Effector memory CD4-positive, alpha-beta T cell (primary cell): ENCODE data around the gene TEFM.

Source experiments
- DNase-seq, 3 donors: peaks; one replicate each; pipeline ENCODE4 v3.0.0-alpha.2; 2020
- H3K27ac ChIP-seq: 2 replicates; pipeline ENCODE4 v1.7.0; 2013; ENCODE audit warnings: mild to moderate bottlenecking, low read length, moderate library complexity; ENCODE audit not compliant: insufficient read depth, poor library complexity, severe bottlenecking
- H3K27me3 ChIP-seq: replicated peaks from 2 replicates; pipeline ENCODE4 v1.7.0; 2013; ENCODE audit warnings: mild to moderate bottlenecking, low read length; ENCODE audit not compliant: insufficient read depth, control insufficient read depth, poor library complexity, severe bottlenecking
- H3K36me3 ChIP-seq: 2 replicates; pipeline ENCODE4 v1.7.0; 2013; ENCODE audit warnings: mild to moderate bottlenecking, low read length, moderate library complexity; ENCODE audit not compliant: control insufficient read depth, insufficient read depth
- H3K4me1 ChIP-seq: 2 replicates; pipeline ENCODE4 v1.7.0; 2013; ENCODE audit warnings: low read length, mild to moderate bottlenecking; ENCODE audit not compliant: control insufficient read depth, insufficient read depth, poor library complexity, severe bottlenecking
- H3K4me3 ChIP-seq: 2 replicates; pipeline ENCODE4 v1.7.0; 2013; ENCODE audit warnings: low read length, low read depth, mild to moderate bottlenecking; ENCODE audit not compliant: insufficient read depth, poor library complexity, severe bottlenecking
- H3K9me3 ChIP-seq: 2 replicates; pipeline ENCODE4 v1.7.0; 2013; ENCODE audit warnings: mild to moderate bottlenecking, low read length, moderate library complexity; ENCODE audit not compliant: control insufficient read depth
- total RNA-seq, 3 donors: gene quantifications; one replicate each; lab custom pipeline; 2026; lab: John Stamatoyannopoulos, UW

Gene TEFM, protein sequence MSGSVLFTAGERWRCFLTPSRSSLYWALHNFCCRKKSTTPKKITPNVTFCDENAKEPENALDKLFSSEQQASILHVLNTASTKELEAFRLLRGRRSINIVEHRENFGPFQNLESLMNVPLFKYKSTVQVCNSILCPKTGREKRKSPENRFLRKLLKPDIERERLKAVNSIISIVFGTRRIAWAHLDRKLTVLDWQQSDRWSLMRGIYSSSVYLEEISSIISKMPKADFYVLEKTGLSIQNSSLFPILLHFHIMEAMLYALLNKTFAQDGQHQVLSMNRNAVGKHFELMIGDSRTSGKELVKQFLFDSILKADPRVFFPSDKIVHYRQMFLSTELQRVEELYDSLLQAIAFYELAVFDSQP
- total RNA-seq, result 3.5 to 4.8 (median 4.0) reads per million in 3 donors

DNA sequence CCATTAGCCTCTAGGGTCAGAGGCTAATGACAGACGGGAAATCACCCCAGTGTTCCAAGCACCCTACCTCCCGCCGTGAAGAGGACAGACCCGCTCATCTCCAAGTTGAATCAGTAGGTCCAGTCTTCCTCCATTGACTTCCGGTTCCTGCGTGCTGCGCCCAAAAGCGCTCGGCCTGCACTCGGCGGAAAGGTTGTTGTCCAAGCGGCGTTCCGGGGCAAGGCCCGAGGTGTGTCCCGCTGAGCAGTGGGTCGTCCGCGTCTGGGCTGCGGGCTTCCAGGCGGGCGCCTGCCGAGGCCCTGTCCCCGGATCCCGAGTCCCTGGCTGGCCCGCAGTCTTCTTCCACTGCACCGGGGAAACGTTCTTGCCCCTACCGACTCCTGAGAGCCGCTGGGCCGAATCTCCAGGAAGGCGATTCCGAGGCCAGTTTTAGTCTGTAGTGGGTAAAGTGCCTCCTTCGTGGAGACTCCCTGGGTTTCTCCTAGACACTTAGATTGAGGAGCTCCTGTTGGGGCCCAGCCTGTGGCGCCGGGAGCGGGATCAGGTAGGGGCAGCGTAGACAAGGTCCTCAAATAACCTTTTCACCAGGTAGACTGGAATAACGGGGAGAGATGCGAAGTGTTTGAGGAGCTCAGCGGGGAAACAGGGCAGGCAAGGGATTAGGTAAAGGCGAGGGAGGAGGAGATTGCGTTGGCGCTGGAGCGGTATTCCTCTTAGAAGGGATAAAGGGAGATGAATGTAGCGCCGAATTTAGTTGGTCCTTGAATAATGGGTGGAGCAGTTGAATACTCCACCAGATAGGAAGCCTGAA is at the start of gene TEFM:
Gene TEFM, minus strand, starts transcription at position 138 of the 811 bp plus-strand sequence. Its CDS starts 40 bp downstream, at position 98.
- peaks cover 9% of the 10 kb centered on the region for H3K36me3 ChIP-seq
- peaks cover 9% of the 10 kb centered on the region for H3K4me1 ChIP-seq
- peak; percentile 65 to 79 (median 74) for DNase-seq
- peak within 1 kb of the TSS; percentile 78 for H3K27ac ChIP-seq
- H3K9me3 ChIP-seq, result no peaks in the 10 kb centered on the region
- peak within 1 kb of the TSS; percentile 93 for H3K4me3 ChIP-seq
- H3K27me3 ChIP-seq, result no peaks in the 10 kb centered on the region

DNA sequence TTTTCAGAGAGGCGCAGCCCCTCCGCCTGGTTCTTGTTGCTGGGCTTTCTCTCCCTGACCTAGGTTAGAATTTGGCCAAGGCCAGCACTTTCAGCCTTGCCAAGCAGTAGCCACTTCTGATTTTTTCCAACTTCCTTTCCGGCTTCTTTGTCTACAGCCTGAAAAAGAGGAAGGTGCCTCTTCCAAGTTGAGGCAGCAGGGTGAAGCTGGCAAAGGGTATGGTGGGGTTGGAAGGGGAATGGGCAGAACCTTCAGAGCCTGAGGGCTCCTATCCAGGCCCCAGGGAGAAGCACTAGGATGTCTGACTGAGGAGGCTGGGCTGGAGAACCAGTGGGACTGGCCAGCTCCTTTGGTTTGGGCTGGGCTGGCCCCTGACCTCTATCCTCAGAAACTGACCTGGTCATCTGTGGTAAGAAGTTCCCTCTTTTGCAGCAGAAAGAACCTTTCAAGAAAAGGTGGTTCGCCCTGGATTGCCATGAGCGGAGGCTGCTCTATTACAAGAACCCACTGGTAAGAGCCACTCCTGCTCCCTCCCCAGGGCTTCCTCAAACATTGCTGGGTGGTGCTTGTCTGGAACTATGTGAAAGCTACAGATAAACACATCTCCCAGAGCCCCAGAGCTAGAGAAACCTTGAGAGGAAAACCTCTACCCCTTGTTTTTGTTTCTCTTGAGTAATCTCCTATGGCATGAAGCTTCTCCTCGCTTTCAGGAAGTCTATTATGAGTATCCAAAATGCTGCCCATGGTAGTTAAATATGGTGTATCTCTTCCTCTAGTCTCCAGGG is 48.2 kb upstream of the TEFM start:
- no peaks in the 10 kb centered on the region for H3K27me3 ChIP-seq
- H3K9me3 ChIP-seq, result no peaks in the 10 kb centered on the region
- H3K4me3 ChIP-seq, result no peak overlapping the region
- no peaks in the 10 kb centered on the region for H3K36me3 ChIP-seq
- no peak overlapping the region for H3K27ac ChIP-seq
- H3K4me1 ChIP-seq, result no peaks in the 10 kb centered on the region
- DNase-seq, result no peak

DNA sequence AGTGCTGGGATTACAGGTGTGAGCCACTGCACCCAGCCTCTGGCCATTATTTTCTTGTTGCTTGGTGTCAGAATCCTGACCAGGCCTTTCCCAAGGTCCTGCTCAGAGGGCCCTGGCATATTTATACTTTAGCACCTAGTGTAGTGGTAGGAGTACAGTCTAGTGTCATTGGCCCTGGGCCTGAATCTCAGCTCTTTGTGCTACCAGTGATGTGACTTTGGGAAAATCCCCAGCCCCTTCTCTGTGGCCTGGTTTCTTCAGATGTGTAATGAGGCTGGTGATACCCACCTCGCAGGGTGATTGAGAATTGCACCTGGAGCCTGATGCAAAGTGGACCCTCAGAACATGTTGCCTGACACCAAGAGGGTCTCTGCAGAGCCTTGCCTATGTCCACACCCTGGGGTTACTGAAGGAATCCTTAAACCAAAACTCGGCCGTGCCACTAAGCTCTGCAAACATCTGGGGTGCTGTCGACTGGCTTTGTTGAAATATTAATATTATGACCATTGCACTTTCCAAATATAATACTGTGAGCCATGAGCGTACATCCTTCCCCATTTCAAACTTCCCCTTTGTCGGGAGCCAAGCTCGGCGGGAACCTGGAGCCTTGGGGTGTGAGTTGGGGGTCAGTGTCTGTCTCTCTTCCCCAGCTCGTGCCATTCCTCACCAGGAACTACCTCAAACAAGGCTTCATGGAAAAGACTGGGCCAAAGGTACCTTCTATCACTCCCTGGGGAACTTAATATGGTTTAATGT is 46.8 kb upstream of the TEFM start:
- Histone ChIP-seq H3K27me3 (no peaks in the 10 kb centered on the region), H3K4me3 (no peak overlapping the region), H3K9me3 (no peaks in the 10 kb centered on the region), H3K36me3 (no peaks in the 10 kb centered on the region), H3K27ac (no peak overlapping the region), H3K4me1 (no peaks in the 10 kb centered on the region)
- DNase-seq, result no peak

DNA sequence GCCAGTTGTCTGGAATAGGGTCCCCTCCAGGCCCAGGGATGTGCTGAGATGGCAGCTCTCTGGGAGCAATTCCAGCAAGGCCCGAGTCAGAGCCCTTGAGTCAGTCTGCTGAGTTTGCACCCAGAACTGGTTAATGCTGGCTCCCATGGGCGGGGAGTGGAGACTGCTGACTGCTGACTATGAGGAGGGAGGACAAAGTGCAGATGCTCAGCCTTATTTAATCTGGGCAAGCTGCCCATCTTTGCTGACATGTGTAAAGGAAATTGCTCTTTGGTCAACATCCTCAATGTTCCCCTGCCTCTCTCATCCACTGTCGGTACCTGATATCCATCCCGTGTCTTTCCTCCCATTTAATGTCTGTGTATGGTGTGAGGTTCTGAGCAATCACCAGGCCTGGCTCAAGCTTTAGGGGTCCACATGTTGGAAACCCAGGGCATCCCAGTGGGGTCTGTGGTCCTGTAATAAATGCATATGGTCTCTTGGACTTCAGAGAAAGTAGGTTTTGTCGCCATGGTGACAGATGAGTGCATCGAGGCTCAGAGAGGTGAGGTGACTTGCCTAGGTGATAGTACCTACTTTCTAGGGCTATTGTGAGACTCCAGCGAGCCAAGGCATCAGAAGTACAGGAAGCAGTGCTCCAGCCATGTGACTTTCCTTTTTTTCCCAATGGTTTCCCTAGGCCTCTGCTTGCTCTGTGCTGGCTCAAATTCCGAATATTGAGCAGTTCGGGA is 44.8 kb upstream of the TEFM start:
- no peak for DNase-seq
- H3K27ac ChIP-seq, result no peak overlapping the region
- no peak overlapping the region for H3K4me3 ChIP-seq
- H3K36me3 ChIP-seq, result no peaks in the 10 kb centered on the region
- no peaks in the 10 kb centered on the region for H3K9me3 ChIP-seq
- no peaks in the 10 kb centered on the region for H3K27me3 ChIP-seq
- no peaks in the 10 kb centered on the region for H3K4me1 ChIP-seq

DNA sequence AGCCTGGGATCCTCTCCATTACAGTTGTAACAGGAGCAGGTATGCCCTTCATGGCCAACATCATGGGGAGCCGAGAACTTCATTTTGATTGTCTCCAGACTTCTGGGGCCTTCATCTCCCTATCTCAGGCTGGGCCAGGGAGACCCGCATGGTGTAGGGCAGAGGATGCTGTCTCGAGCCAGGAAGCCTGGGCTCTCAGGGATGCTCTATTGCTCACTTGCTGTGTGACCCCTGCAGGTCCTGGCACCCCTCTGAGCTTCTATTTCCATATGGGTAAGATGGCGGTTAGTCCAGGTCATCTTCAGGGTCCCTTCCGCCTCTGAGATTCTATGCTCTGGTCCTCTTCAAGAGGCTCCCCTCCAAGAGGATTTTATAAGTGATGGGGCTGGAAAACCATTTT is 44.2 kb upstream of the TEFM start:
- DNase-seq, result no peak
- Histone ChIP-seq H3K4me1 (no peaks in the 10 kb centered on the region), H3K36me3 (no peaks in the 10 kb centered on the region), H3K27me3 (no peaks in the 10 kb centered on the region), H3K4me3 (no peak overlapping the region), H3K9me3 (no peaks in the 10 kb centered on the region), H3K27ac (no peak overlapping the region)

DNA sequence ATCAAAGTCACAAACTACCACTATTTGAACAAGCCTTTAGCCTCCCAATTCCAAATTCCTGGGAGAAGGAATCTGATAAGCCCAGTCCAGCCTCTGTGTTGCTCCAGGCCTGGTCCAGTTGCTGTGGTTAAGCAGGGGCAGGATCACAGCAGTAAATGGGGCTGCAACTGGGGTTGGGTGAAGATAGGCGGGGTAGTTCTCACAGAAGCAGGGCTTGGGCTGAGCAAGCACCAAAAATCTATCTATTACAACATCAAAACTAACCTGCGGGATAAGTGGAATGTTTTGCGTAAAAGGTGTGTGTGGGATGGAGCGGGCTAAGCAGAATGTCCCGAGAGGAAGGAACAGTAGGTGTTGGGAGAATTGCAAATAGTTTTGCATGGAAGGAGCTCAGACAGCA is 41.8 kb upstream of the TEFM start:
- DNase-seq, result no peak
- H3K27ac ChIP-seq, result no peak overlapping the region
- no peak overlapping the region for H3K4me3 ChIP-seq
- no peaks in the 10 kb centered on the region for H3K9me3 ChIP-seq
- no peaks in the 10 kb centered on the region for H3K36me3 ChIP-seq
- no peaks in the 10 kb centered on the region for H3K27me3 ChIP-seq
- H3K4me1 ChIP-seq, result no peaks in the 10 kb centered on the region

DNA sequence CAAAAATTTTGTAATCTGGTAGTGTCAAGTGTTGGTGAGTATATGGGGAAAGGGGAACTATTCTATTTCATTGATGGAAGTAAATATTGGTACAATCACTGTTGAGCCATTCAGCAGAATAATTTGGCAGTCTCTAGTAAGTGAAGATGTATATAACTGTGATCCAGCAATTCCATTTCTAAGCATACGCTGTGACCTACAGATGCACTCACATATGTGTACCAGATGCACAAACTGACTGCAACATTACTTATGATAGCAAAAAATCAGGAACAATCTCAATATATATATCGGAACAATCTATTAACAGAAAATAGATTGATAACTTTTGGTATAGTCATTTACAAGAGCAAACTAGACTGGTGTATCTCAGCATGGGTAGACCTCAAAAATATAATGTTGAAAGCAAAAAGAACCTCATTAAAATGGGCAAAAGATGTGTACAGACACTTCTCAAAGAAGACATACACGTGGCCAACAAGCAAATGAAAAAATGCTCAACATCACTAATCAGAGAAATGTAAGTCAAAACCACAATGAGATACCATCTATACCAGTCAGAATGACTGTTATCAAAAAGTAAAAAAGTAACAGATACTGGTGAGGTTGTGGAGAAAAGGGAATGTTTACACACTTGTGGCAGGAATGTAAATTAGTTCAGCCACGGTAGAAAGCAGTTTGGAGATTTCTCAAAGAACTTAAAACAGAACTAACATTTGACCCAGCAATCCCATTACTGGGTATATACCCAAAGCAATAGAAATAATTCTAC is 36.5 kb upstream of the TEFM start:
- no peak for DNase-seq
- Histone ChIP-seq H3K9me3 (no peaks in the 10 kb centered on the region), H3K4me3 (no peak overlapping the region), H3K4me1 (no peaks in the 10 kb centered on the region), H3K36me3 (no peaks in the 10 kb centered on the region), H3K27me3 (no peaks in the 10 kb centered on the region), H3K27ac (no peak overlapping the region)

DNA sequence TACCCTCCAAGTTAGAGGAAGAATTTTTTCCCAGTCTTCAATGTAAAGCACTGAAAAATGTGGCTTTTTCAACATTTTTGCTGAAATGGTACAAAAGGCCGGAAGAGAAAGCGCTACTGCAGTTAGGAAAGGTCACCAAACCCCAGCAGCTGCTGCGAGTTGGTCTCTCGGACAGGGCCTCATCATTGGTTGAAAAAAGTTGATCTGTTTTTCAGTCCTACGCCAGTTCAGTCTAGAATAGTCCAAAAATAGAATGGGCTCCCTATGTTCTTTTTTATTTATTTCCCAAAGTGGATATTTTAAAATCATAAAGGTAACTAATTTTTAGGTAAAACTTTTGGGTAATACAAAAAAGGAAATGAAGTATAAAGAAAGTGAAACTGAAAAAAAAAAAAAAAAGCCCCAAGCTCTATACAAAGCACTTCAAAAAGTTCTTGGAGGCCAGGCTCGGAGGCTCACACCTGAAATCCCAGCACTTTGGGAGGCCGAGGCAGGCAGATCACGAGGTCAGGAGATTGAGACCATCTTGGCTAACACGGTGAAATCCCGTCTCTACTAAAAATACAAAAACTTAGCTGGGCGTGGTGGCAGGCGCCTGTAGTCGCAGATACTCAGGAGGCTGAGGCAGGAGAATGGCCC is 33.1 kb upstream of the TEFM start:
- no peak overlapping the region for H3K27ac ChIP-seq
- no peak for DNase-seq

More for the DNA sequence above, 33.1 kb upstream of the TEFM start:
- no peaks in the 10 kb centered on the region for H3K27me3 ChIP-seq
- H3K4me1 ChIP-seq, result no peaks in the 10 kb centered on the region
- H3K4me3 ChIP-seq, result no peak overlapping the region
- H3K36me3 ChIP-seq, result no peaks in the 10 kb centered on the region
- H3K9me3 ChIP-seq, result no peaks in the 10 kb centered on the region
